Gastroesophageal sphincter (tissue), 4 donors: ENCODE measurements around the gene ZNF644. TPM values are rescaled to one million over a fixed set of nuclear protein-coding genes. Genes with fewer than 3 reads are reported as not detected.

Experiments
- ATAC-seq: fragments of 150-250 bp; one replicate; pipeline ENCODE4 v1.9.1; 2016; ENCODE audit warnings: mild to moderate bottlenecking, moderate library complexity
- H3K27ac ChIP-seq, 4 donors: fragments of 200-600 bp; sonication (generic) in 3 of 4; 1 replicate in 3 of 4; 2 replicates in 1 of 4; pipeline ENCODE4 v1.5.1; 2016 to 2019
- H3K27me3 ChIP-seq: fragments of 200-600 bp; sonication (generic); one replicate; pipeline ENCODE4 v1.5.1; 2019
- H3K36me3 ChIP-seq, 2 donors: fragments of 200-600 bp; sonication (generic); one replicate each; pipeline ENCODE4 v1.5.1; 2019; ENCODE audit warnings: control low read depth in 1 of 2
- H3K4me1 ChIP-seq, 3 donors: fragments of 200-600 bp; sonication (generic); 1 replicate in 2 of 3; 2 replicates in 1 of 3; pipeline ENCODE4 v1.5.1; 2016 to 2019; ENCODE audit warnings: control low read depth in 2 of 3
- H3K4me3 ChIP-seq, 2 donors: fragments of 200-600 bp; sonication (generic); one replicate each; pipeline ENCODE4 v1.5.1; 2019; ENCODE audit warnings: mild to moderate bottlenecking in 1 of 2, moderate library complexity in 1 of 2
- H3K9me3 ChIP-seq, 3 donors: fragments of 200-600 bp; sonication (generic); one replicate each; pipeline ENCODE4 v1.5.1; 2017 to 2019; ENCODE audit warnings: control low read depth in 2 of 3
- CTCF ChIP-seq, 4 experiments: fragments of 200-600 bp in 2 of 4; fragments of 450-650 bp in 2 of 4; sonication (generic) in 1 of 4; IDR thresholded peaks; one replicate each; pipeline ENCODE4 v1.5.1; 2017 to 2019; ENCODE audit warnings: antibody characterized with exemption in 4 of 4, mild to moderate bottlenecking in 2 of 4, moderate library complexity in 2 of 4
- EP300 ChIP-seq: sonication (generic); formaldehyde crosslinking; IDR thresholded peaks from one replicate; pipeline ENCODE4 v1.6.1; 2017; ENCODE audit warnings: antibody characterized with exemption, mild to moderate bottlenecking
- POLR2A ChIP-seq, 2 donors: fragments of 450-650 bp; IDR thresholded peaks; one replicate each; pipeline ENCODE4 v1.6.1; 2017; ENCODE audit warnings: antibody characterized with exemption in 2 of 2, mild to moderate bottlenecking in 2 of 2, moderate library complexity in 1 of 2
- POLR2AphosphoS5 ChIP-seq: sonication (generic); formaldehyde crosslinking; IDR thresholded peaks from one replicate; pipeline ENCODE4 v1.6.1; 2017; ENCODE audit warnings: antibody characterized with exemption
- WGBS, 2 donors: methylation state at CpG; one replicate each; pipeline ENCODE4 v1.1.5; 2018; ENCODE audit warnings: low coverage in 1 of 2; 5-methylcytosine and 5-hydroxymethylcytosine counted together
- total RNA-seq, 4 donors: library from RNA; depleted of rRNA; stranded (reverse); fragments of >200 nt; gene quantifications; one replicate each; pipeline ENCODE4 v1.1.0, GENCODE V29; 2016

Gene ZNF644
- total RNA-seq, 4 donors from 2014 or later = 40.2 to 83.3 (median 53.8) TPM

- peaks cover 0 to 5% (median 0%) of the 10 kb centered on the region in 3 donors for H3K9me3 ChIP-seq
- TF ChIP-seq EP300 (no peak), POLR2AphosphoS5 (no peak), POLR2A (IDR thresholded peaks at IDR 0.05) (no peak), CTCF (IDR thresholded peaks at IDR 0.05) (no peak)
- no peak for ATAC-seq
Observed at GRCh38 chr1:90989990-90990389, 31.8 kb downstream of the ZNF644 start.

GRCh38 chr1:90989302-90989701 lies 32.5 kb downstream of the ZNF644 start:
- Histone ChIP-seq H3K4me3 (no peak overlapping the region), H3K27ac (no peak overlapping the region), H3K4me1 (peaks cover 0 to 32% (median 0%) of the 10 kb centered on the region in 3 donors), H3K27me3 (no peaks in the 10 kb centered on the region), H3K9me3 (peaks cover 0 to 5% (median 0%) of the 10 kb centered on the region in 3 donors), H3K36me3 (peaks cover 0 to 4% of the 10 kb centered on the region in 2 donors)
- TF ChIP-seq CTCF (IDR thresholded peaks at IDR 0.05) (no peak), POLR2A (IDR thresholded peaks at IDR 0.05) (no peak), POLR2AphosphoS5 (no peak), EP300 (no peak)
- no peak for ATAC-seq
- 96 to 100% methylated on average over 1 to 4 of the region's 4 CpGs for WGBS, 2 donors

More at GRCh38 chr1:90989990-90990389, 31.8 kb downstream of the ZNF644 start:
- no peak overlapping the region for H3K27ac ChIP-seq
- peaks cover 0 to 4% of the 10 kb centered on the region in 2 donors for H3K36me3 ChIP-seq
- peaks cover 0 to 25% (median 0%) of the 10 kb centered on the region in 3 donors for H3K4me1 ChIP-seq
- H3K4me3 ChIP-seq = no peak overlapping the region
- H3K27me3 ChIP-seq = no peaks in the 10 kb centered on the region

GRCh38 chr1:90987841-90988240 lies 34.0 kb downstream of the ZNF644 start:
- no peak for ATAC-seq
- H3K4me1 ChIP-seq = peaks cover 0 to 30% (median 0%) of the 10 kb centered on the region in 3 donors
- H3K9me3 ChIP-seq = peaks cover 0 to 5% (median 0%) of the 10 kb centered on the region in 3 donors
- H3K4me3 ChIP-seq = no peak overlapping the region
- WGBS, 2 donors = 61 to 92% methylated on average over 2 of the region's 2 CpGs
- TF ChIP-seq POLR2AphosphoS5 = no peak
- TF ChIP-seq CTCF (IDR thresholded peaks at IDR 0.05) = no peak
- no peak for TF ChIP-seq EP300
- TF ChIP-seq POLR2A (IDR thresholded peaks at IDR 0.05) = no peak
- no peak overlapping the region for H3K27ac ChIP-seq
- H3K27me3 ChIP-seq = no peaks in the 10 kb centered on the region
- peaks cover 0 to 4% of the 10 kb centered on the region in 2 donors for H3K36me3 ChIP-seq

- Histone ChIP-seq H3K4me3 (no peak overlapping the region), H3K9me3 (peaks cover 0 to 5% (median 0%) of the 10 kb centered on the region in 3 donors), H3K4me1 (peaks cover 0 to 22% (median 0%) of the 10 kb centered on the region in 3 donors), H3K27me3 (no peaks in the 10 kb centered on the region), H3K36me3 (peaks cover 0 to 4% of the 10 kb centered on the region in 2 donors), H3K27ac (no peak overlapping the region)
- no peak for ATAC-seq
- 67 to 80% methylated on average over 2 of the region's 2 CpGs for WGBS, 2 donors
- TF ChIP-seq EP300 (no peak), CTCF (IDR thresholded peaks at IDR 0.05) (no peak), POLR2AphosphoS5 (no peak), POLR2A (IDR thresholded peaks at IDR 0.05) (no peak)
Observed at GRCh38 chr1:90986953-90987352, 34.9 kb downstream of the ZNF644 start.

GRCh38 chr1:90977522-90977921 lies 44.3 kb downstream of the ZNF644 start:
- Histone ChIP-seq H3K27me3 (no peaks in the 10 kb centered on the region), H3K4me1 (peaks cover 0 to 29% (median 4%) of the 10 kb centered on the region in 3 donors), H3K27ac (no peak overlapping the region), H3K4me3 (no peak overlapping the region), H3K36me3 (peaks cover 0 to 19% of the 10 kb centered on the region in 2 donors), H3K9me3 (no peaks in the 10 kb centered on the region)
- 88 to 89% methylated on average over 1 of the region's 1 CpG for WGBS, 2 donors
- TF ChIP-seq EP300 (no peak), POLR2A (IDR thresholded peaks at IDR 0.05) (no peak), CTCF (IDR thresholded peaks at IDR 0.05) (no peak), POLR2AphosphoS5 (no peak)
- no peak for ATAC-seq
